DMS53 (cell line): ENCODE measurements around the gene CUEDC1.

ENCODE experiments used
- DNase-seq: peaks from one replicate; lab custom pipeline; 2025; lab: John Stamatoyannopoulos, UW

CUEDC1 gene

DNA sequence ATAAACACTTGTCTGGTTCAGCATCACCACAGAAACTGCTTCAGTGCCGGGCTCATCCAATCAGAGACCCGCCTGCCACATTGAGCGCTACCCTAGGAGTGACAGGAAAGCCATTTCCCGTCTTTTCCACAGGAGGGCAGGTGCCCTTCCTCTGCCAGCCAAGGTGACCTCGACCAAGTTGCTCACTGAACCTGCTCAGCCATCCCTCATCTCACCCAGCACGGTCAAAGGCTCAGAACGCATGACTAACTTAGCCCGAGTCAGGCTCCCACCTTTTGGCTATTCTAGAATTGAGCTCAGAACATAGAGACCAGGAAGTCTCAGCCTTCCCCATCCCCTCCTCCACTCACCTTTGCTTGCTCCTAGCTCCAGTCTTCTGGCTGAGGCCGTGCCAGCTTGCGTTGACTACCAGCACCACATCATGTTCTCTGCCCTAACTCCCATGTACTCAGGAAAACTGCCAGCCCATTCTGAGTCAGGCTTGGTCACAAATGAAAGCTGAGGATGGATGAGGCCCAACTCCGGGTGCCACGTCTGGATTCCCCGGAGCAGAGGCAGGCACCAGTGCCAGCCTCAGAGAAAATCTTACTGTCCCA, 121.0 kb downstream of the CUEDC1 start:
- peak; percentile 68 for DNase-seq

GRCh38 chr17:57833179-57833939, 121.9 kb downstream of the CUEDC1 start:
- peak; percentile 70 for DNase-seq

DNA sequence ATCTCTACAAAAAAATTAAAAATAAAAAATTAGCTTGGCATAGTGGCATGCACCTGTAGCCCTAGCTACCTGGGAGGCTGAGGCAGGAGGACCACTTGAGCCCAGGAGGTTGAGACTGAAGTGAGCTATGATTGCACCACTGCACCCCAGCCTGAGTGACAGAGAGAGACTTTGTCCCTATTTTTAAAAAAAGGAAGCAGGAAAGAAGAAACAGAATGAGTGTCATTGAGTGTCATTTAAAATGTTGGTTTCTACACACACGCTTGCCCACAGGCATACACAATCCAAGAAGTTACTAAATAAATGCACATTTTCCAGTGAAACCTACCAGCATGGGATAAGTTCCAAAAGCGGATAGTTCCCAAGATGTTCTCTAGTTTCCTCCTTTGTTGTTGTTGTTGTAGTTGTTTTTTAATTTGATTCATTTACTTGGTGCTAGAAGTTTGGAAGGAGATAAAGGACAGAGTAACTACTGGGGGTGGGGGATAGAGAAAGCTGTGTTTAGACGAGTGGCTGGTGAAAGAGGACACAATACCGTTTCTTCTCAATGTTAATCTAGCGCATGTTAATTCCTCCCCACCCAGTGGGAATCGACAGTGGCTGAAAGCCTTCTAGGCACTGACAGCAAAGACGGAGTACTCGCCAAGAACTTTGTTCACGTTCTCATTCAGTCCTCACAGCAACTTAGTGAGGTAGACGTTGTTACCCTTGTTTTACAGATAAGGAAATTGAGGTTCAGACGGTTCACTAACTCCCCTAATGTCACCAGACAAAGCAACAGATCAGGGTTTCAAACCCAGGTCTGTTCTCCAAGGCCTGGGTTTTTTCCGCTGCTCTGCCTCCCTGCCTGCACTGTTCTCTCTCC, 122.7 kb downstream of the CUEDC1 start:
- DNase-seq: no peak

DNA sequence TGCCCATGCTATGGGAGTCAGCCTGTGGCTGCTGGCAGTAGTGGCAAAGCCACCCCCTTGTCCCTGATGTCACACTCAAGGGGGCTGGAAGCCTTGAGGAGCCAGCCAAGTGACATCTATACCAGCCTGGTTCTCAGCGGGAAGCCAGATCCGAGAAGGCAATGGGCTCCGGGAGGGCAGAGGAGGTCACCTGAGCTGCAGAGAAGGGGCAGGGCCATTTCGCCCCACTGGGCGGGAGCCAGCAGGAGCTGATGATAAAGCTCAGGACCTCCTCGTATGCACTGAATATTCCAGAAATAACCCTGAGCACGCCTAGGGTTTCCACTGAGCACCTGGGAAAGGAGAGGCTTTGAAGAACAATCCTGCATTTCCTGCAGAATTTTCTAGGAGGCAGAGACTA, 124.3 kb downstream of the CUEDC1 start:
- no peak for DNase-seq

DNA sequence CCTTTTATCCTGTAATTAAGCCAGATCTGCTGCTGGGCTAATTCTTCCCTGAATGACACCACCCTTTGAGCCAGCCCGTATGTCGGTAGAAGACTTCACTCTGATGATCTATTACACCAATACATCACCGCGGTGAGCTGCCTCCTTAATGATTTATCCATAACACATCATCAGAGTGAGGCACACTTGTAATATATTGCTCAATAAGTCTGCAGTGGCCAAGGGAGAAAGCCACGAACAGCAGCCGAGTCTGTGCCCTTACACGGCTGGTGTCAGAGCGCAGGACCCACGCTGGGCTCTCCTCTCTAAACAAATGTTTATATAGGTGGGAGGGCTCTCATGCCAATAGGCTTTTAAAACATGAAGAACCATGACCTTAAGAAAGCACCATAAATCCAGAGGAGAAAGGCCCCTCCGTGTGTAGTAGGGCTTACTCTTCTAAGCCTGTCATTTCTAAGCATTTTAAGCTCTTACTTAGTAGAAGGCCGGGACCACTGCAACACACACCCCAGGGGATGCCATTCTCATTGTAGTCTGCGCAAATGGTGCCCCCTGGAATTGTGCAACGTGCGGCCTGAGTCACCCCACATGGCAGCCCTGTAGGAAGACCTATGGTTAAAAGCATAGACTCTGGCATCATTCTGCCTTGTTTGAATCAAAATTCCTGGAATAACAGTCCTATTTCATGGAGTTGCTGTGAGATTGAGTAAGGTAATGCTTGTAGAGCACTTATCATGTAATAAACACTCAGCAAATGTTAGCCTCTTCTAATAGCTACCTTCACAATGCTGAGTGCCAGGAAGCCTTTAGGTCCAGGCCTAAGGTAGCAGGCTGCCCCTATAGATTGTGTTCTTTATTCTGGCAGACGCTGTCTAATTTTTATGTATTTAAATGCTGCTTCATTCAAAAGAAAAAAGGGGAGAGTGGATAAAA, 131.5 kb downstream of the CUEDC1 start:
- DNase-seq: no peak

DNA sequence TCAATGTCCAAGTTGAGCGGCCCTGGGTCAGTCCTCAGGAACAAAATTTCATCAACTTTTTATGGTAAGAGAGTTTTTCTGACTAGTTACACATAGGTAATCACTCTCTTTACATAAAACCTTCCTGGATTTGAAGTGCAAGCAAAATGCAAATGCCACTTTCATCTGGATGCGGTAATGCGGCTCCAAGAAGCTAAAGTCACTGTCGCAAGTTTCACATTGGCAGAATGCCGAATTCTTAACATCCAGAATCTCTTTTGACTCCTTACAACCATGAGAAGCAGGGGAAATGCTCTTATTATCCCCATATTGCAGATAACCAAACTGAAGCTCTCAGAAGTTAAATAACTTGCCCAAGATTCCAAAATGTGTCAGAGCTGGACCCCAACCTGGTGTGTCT, 135.3 kb downstream of the CUEDC1 start:
- no peak for DNase-seq

DNA sequence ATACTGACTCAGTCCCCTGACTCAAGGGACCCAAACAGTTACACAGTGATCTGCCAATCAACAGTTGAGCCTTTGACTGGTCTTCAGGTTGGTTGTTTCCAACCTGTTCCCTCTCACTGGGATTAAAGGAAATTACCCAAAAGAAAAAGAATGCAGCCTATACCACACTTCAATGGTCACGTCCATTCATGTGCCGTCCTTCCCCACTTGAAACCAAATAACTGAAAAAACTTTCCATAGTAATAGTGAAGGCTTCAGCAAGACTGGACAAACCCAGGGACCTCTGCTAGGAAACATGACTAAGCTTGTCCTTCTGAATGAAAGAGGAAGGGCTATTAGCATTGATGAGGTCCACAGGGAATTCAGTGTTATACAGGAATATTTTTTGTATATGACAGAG, 135.9 kb downstream of the CUEDC1 start:
- no peak for DNase-seq

DNA sequence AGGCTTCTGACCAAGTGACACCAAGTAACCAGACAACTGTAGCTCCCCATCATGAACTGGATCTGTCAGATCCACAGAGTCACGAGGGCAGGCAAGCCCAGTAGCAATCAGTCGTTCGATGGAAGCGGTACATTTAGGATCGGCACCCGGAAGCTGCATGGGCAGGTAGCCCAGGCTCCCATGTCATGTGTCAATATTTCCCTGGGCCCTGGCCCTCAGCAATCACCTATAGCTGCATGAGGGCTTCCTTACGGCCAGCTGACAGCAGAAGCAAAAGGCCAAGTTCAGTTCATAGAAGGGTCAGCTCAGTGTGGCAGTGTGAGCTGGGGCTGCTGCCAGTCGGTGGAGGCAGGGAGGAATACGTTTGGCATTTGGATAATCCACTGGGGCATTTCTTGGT, 137.1 kb downstream of the CUEDC1 start:
- no peak for DNase-seq

DNA sequence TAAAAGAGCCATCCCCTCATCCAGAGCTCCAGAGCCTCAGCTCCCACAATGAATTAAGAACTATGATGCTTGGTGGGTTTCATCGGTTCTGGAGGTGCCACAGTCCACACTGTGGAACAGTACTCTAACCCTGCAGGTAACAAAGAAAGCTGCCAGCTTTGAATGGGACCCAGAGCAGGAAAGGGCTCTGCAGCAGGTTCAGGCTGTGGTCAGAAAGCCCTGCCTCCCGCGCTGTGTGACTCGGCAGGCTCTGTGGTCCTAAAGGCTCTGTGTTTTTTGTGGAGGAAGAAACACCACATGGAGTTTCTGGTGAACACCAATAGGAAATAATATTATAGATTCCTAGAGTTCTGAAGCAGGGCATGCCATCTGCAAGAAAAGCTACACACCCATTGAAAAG, 137.9 kb downstream of the CUEDC1 start:
- DNase-seq: no peak

DNA sequence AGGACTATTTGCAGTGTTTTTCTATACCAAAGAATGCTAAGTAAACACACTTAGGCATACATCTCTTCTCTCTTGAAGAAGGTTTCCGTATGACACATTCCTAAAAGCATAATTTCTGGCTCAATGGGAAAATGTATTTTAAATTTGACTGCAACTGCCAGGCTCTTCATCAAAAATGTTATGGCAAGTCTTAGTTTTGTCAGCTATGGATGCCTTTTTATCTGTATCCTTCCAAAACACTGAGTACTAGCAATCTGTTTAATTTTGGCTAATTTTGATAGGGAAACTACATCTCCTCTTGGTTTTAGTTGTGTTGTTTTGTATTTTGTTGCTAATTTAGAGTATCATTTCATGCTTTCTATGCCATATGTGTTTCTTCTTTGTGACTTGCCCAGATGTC, 140.8 kb downstream of the CUEDC1 start:
- DNase-seq: no peak

GRCh38 chr17:57811638-57812280, 143.5 kb downstream of the CUEDC1 start:
- DNase-seq: no peak
